Thoracic aorta (tissue), 2 donors: ENCODE results near the gene CCDC51. TPM values are rescaled to one million over a fixed set of nuclear protein-coding genes. Genes with fewer than 3 reads are reported as not detected.

Experiments used
- ATAC-seq: fragments of 150-250 bp; one replicate; pipeline ENCODE4 v1.8.0; 2017; ENCODE audit warnings: low read depth; ENCODE audit not compliant: insufficient number of reproducible peaks, low FRiP score
- DNase-seq: peaks from one replicate; pipeline ENCODE4 v3.0.0-alpha.2; 2020; ENCODE audit warnings: low spot score
- H3K27ac ChIP-seq, 2 donors: fragments of 200-600 bp; sonication (generic); 1 replicate in 1 of 2; 2 replicates in 1 of 2; pipeline ENCODE4 v1.5.1; 2016; ENCODE audit warnings: mild to moderate bottlenecking in 2 of 2, moderate library complexity in 2 of 2
- H3K27me3 ChIP-seq: fragments of 200-600 bp; sonication (generic); replicated peaks from 2 replicates; pipeline ENCODE4 v1.6.0; 2016; ENCODE audit warnings: mild to moderate bottlenecking; ENCODE audit not compliant: insufficient read depth
- H3K36me3 ChIP-seq: fragments of 200-600 bp; sonication (generic); one replicate; pipeline ENCODE4 v1.5.1; 2016
- H3K4me1 ChIP-seq, 2 donors: fragments of 200-600 bp; sonication (generic); 1 replicate in 1 of 2; 2 replicates in 1 of 2; pipeline versions ENCODE4 v1.5.1 to v1.6.0; 2016; ENCODE audit warnings: low read depth in 2 of 2, mild to moderate bottlenecking in 1 of 2; ENCODE audit not compliant: control insufficient read depth in 1 of 2
- H3K4me3 ChIP-seq: fragments of 200-600 bp; sonication (generic); 2 replicates; pipeline ENCODE4 v1.5.1; 2016; ENCODE audit warnings: mild to moderate bottlenecking
- H3K9me3 ChIP-seq: fragments of 200-600 bp; sonication (generic); 2 replicates; pipeline ENCODE4 v1.5.1; 2016
- total RNA-seq, 2 donors: library from RNA; depleted of rRNA; stranded (reverse); fragments of >200 nt; gene quantifications; one replicate each; pipeline versions ENCODE4 v1.1.0 to v1.2.3, GENCODE V29; 2016
- TF ChIP-seq, protein P1 (sequence below): fragments of 200-600 bp; sonication (generic); IDR thresholded peaks from one replicate; pipeline ENCODE4 v1.5.1; 2019; ENCODE audit warnings: antibody characterized with exemption

CCDC51 gene
- total RNA-seq, 2 donors from 2014 or later = 5.9 to 15.2 TPM

DNA sequence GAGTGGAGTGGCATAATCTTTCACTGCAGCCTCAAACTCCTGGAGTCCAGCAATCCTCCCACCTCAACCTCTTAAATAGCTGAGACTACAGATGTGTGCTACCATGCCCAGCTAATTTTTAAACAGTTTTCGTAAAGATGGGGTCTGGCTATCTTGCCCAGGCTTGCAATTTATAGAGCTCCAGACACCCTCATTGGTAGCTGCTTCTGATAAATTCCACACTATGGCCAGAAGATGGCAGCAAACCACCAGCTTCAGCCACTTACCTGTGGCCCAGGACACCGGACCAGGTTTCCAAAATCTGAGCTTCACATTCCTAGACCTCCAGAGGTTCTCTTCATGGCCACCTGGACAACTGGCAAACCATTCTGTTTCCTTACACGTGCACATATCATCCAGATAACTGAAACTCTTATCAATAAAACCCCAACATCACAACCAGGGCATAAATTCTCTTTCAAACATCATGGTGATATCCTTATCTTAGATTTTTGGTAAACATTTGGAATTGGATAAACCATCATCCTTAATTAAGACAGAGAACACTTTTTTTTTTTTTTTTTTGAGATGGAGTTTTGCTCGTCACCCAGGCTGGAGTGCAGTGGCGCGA is 39.0 kb downstream of the CCDC51 start:
- Histone ChIP-seq H3K4me1 (peaks cover 27 to 49% of the 10 kb centered on the region in 2 donors), H3K36me3 (peaks cover 3% of the 10 kb centered on the region), H3K9me3 (no peaks in the 10 kb centered on the region), H3K27me3 (no peaks in the 10 kb centered on the region), H3K4me3 (no peak overlapping the region), H3K27ac (peak overlapping the region; percentile 90 to 95)
- DNase-seq (no peak), ATAC-seq (peak; percentile 39)
- TF ChIP-seq, protein P1, sequence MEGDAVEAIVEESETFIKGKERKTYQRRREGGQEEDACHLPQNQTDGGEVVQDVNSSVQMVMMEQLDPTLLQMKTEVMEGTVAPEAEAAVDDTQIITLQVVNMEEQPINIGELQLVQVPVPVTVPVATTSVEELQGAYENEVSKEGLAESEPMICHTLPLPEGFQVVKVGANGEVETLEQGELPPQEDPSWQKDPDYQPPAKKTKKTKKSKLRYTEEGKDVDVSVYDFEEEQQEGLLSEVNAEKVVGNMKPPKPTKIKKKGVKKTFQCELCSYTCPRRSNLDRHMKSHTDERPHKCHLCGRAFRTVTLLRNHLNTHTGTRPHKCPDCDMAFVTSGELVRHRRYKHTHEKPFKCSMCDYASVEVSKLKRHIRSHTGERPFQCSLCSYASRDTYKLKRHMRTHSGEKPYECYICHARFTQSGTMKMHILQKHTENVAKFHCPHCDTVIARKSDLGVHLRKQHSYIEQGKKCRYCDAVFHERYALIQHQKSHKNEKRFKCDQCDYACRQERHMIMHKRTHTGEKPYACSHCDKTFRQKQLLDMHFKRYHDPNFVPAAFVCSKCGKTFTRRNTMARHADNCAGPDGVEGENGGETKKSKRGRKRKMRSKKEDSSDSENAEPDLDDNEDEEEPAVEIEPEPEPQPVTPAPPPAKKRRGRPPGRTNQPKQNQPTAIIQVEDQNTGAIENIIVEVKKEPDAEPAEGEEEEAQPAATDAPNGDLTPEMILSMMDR = peak; percentile 83

DNA sequence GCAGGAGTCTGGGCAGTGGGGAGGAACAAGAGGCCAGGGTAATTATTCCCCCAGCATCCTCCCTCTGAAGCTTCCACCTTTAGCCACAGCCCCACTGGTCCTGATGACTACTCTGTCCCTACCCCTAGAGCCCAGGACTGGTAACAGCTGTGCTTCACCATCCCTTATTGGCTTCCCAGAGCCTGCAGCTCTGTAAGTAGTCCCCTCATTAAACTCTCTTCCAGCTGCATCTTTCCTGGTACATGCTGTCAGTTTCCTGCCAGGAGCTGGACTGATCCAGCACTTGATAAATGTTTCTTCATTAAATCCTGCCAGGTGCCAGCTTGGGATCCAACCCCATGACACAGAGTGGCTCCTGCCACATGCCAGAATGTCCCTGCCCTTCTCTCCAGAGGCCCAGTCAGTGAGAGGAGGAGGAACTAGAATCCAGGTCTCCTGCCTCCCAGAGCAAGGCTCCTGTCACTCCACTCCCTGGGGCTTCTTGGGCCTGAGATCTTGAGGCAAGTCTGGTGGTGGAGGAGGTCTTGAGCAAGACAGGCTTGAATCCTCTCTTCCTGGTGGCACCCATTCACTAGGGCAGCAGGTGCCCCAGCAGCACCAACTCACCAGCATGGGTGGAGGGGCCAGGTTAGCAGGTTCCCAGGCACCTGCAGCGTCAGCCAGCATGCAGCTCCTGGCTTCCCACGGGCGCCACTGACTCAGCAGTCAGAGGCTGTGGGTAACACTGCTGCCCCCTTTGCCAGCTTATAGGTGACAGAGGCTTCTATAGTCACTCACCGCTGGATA is 40.3 kb downstream of the CCDC51 start:
- H3K4me1 ChIP-seq = peaks cover 23 to 35% of the 10 kb centered on the region in 2 donors
- no peak for ATAC-seq
- H3K4me3 ChIP-seq = no peak overlapping the region
- TF ChIP-seq, protein P1 = no peak
- DNase-seq = no peak
- H3K27me3 ChIP-seq = no peaks in the 10 kb centered on the region
- peaks cover 3% of the 10 kb centered on the region for H3K36me3 ChIP-seq
- H3K9me3 ChIP-seq = no peaks in the 10 kb centered on the region
- H3K27ac ChIP-seq = no peak overlapping the region

DNA sequence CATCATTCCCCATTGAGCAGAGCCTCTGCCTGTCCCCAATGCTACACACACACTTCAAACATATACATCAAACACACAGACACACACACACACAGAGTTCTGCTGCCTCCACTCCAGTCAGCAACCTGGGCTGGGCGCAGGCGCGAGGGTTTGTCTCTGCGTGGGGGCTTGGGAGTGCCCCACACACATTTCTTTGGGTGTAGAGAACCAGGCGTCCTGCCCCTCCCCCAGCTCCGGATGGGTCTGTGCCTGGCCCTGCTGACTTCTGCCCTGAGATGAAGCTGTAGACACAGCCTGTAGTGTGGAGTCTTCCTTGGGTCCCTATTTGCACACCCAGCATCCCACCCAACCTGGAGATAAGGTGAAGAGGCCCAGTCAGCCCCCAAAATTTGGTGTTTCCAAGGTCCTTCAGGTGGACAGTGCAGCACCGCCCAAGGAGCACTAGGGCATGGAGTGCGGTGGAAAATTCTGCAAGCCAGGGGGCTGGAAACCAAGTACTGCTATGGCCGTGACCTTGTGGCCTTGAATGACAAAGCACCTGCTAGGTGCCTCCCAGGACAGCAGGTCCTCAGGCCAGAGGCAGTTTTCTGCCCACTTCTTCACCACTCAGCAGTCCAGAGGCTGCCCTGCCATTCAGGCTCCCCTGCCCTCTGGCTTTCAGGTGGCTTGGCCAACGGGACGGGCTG is 41.1 kb downstream of the CCDC51 start:
- DNase-seq = no peak
- Histone ChIP-seq H3K4me1 (peaks cover 21 to 28% of the 10 kb centered on the region in 2 donors), H3K4me3 (no peak overlapping the region), H3K9me3 (no peaks in the 10 kb centered on the region), H3K27me3 (no peaks in the 10 kb centered on the region), H3K27ac (no peak overlapping the region), H3K36me3 (peaks cover 3% of the 10 kb centered on the region)
- no peak for ATAC-seq
- TF ChIP-seq, protein P1 = no peak

DNA sequence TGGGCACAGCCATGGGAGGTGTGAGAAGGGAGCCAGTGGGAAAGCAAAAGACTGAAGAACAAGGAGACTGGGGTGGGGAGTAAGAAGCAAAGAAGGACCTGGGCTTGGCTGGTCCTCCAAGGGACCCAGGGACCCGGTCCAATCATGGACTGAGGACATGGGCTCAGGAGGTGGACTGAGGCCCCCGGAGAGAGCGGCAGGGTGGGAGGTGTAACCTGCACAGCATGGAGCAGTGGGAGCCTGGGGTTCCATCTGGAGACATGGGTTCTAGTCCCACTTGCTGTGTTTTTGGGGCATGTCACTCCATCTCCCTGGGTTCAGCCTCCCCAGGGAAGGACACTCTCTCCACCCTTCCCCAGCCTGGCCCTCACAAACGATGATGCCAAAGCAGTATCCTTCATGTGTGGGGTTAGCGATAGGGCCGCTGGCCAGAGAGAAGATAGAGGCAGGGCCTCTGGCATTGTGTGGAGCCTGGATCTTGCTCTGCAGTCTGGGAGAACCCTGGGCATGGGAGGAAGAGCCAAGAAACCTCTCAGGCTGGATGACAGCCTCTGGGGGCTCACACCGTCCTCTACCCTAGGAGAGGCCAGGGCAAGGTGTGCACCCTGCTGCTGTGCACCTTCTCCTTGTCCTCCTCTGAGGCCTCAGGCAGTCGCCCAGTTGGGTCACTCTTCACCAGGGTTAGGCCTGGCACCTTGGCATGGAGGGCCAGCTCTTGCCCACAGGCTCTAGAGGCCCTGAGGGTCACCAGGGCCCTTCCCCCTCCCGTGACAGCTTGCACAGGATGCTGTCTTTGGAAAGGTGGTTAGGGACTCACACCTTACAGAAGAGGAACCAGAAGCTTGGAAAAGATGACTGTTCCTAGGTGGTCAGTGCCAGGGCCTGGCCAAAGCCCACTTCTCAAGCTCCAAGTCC is 41.9 kb downstream of the CCDC51 start:
- H3K27ac ChIP-seq = no peak overlapping the region
- no peak overlapping the region for H3K4me3 ChIP-seq
- DNase-seq = no peak
- H3K4me1 ChIP-seq = peaks cover 14 to 20% of the 10 kb centered on the region in 2 donors
- H3K27me3 ChIP-seq = no peaks in the 10 kb centered on the region
- ATAC-seq = no peak
- TF ChIP-seq, protein P1 = no peak
- no peaks in the 10 kb centered on the region for H3K36me3 ChIP-seq
- H3K9me3 ChIP-seq = no peaks in the 10 kb centered on the region
